HCT116 (cell line): ENCODE results near the gene SLC22A5.

Experiments used
- RAD21 ChIP-seq: IDR thresholded peaks from 2 replicates; pipeline ENCODE4 v1.6.1; 2012; ENCODE audit warnings: low read depth, mild to moderate bottlenecking
- TF ChIP-seq, protein P1 (sequence below), 3 experiments: fragments of 200-600 bp in 1 of 3; sonication (generic) in 1 of 3; IDR thresholded peaks in 2 of 3; conservative IDR thresholded peaks in 1 of 3; 2 replicates each; pipeline ENCODE4 v1.5.1; 2012 to 2017; ENCODE audit warnings: low read depth in 2 of 3, low read length in 2 of 3, antibody characterized with exemption in 1 of 3, borderline replicate concordance in 1 of 3, control low read depth in 1 of 3, mild to moderate bottlenecking in 1 of 3, mixed read lengths in 1 of 3, mixed run types in 1 of 3, moderate library complexity in 1 of 3; ENCODE audit not compliant: insufficient read depth in 1 of 3

DNA sequence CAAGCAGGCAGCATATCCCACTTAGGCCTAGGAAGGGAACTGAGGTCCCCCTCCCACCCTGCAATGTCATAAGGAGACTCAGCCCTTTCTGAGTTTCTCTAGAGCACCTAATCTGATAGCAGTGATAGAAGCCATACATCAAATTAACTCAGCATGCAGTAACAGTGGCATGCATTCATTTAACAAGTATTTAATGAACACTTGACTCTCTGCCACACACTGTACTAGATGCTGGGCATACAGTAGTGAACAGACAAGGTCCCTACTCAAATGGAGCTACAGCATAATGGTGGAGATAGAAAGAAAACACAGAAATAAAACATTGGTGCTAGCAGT, 58.6 kb downstream of the SLC22A5 start:
- TF ChIP-seq, protein P1, sequence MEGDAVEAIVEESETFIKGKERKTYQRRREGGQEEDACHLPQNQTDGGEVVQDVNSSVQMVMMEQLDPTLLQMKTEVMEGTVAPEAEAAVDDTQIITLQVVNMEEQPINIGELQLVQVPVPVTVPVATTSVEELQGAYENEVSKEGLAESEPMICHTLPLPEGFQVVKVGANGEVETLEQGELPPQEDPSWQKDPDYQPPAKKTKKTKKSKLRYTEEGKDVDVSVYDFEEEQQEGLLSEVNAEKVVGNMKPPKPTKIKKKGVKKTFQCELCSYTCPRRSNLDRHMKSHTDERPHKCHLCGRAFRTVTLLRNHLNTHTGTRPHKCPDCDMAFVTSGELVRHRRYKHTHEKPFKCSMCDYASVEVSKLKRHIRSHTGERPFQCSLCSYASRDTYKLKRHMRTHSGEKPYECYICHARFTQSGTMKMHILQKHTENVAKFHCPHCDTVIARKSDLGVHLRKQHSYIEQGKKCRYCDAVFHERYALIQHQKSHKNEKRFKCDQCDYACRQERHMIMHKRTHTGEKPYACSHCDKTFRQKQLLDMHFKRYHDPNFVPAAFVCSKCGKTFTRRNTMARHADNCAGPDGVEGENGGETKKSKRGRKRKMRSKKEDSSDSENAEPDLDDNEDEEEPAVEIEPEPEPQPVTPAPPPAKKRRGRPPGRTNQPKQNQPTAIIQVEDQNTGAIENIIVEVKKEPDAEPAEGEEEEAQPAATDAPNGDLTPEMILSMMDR (IDR thresholded peaks at IDR 0.05 in 2 of 3, conservative IDR thresholded peaks at IDR 0.05 in 1 of 3; ENCODE audit: borderline replicate concordance in 1 of 3, insufficient read depth in 1 of 3, low read depth in 2 of 3, low read length in 2 of 3): no peak
- TF ChIP-seq RAD21: no peak
